SK-N-SH (cell line): ENCODE results near the gene SPACA7. TPM values are rescaled to one million over a fixed set of nuclear protein-coding genes. Genes with fewer than 3 reads are reported as not detected.

Experiments used
- CTCF ChIA-PET: fragments of 300-600, 350-600 bp; formaldehyde crosslinking; extraction: SDS; loops from one replicate; lab custom pipeline; 2021; lab: Yijun Ruan, JAX
- POLR2A ChIA-PET: fragments of 350-600 bp; sonication (Branson Sonifier 250); formaldehyde crosslinking; extraction: SDS; loops from one replicate; lab custom pipeline; 2020; ENCODE audit warnings: antibody characterized with exemption, inconsistent platforms; lab: Yijun Ruan, JAX
- DNase-seq: peaks from one replicate; pipeline ENCODE4 v3.0.0; 2012
- H2AFZ ChIP-seq: fragments of 200-600 bp; sonication (generic); 2 replicates; pipeline ENCODE4 v1.8.1; 2016; ENCODE audit warnings: antibody characterized with exemption, mild to moderate bottlenecking, low read depth
- H3F3A ChIP-seq: fragments of 200-600 bp; sonication (generic); replicated peaks from 2 replicates; pipeline ENCODE3; 2016; ENCODE audit warnings: antibody characterized with exemption, mild to moderate bottlenecking; ENCODE audit not compliant: insufficient read depth
- H3K27ac ChIP-seq, 2 experiments: fragments of 200-500 bp in 1 of 2; fragments of 200-600 bp in 1 of 2; sonication (Bioruptor generic) in 1 of 2; sonication (generic), shearing (Covaris generic) in 1 of 2; 2 replicates each; pipeline versions ENCODE4 v1.5.1 to v1.6.1; 2014 to 2016; ENCODE audit warnings: low read depth in 2 of 2, inconsistent platforms in 1 of 2, low read length in 1 of 2, mild to moderate bottlenecking in 1 of 2, mixed read lengths in 1 of 2
- H3K27me3 ChIP-seq: fragments of 200-600 bp; sonication (generic), shearing (Covaris generic); 2 replicates; pipeline ENCODE4 v1.6.1; 2016; ENCODE audit warnings: mixed run types; ENCODE audit not compliant: insufficient read depth
- H3K36me3 ChIP-seq, 2 experiments: fragments of 200-500 bp in 1 of 2; fragments of 200-600 bp in 1 of 2; sonication (Bioruptor generic) in 1 of 2; sonication (generic) in 1 of 2; replicated peaks in 1 of 2; 2 replicates each; pipeline versions ENCODE3 to v1.5.1; 2014 to 2016; ENCODE audit warnings: low read length in 1 of 2, mild to moderate bottlenecking in 1 of 2; ENCODE audit not compliant: insufficient read depth in 2 of 2, control insufficient read depth in 1 of 2
- H3K4me1 ChIP-seq, 2 experiments: fragments of 200-500 bp in 1 of 2; fragments of 200-600 bp in 1 of 2; sonication (Bioruptor generic) in 1 of 2; sonication (generic), shearing (Covaris generic) in 1 of 2; 2 replicates each; pipeline versions ENCODE4 v1.5.1 to v1.6.1; 2014 to 2016; ENCODE audit warnings: low read depth in 1 of 2, low read length in 1 of 2, mixed run types in 1 of 2; ENCODE audit not compliant: insufficient read depth in 2 of 2, control insufficient read depth in 1 of 2
- H3K4me2 ChIP-seq: fragments of 200-600 bp; sonication (generic), shearing (Covaris generic); 2 replicates; pipeline ENCODE4 v1.6.1; 2017; ENCODE audit warnings: mixed run types
- H3K4me3 ChIP-seq, 2 experiments: fragments of 200-500 bp in 1 of 2; fragments of 200-600 bp in 1 of 2; sonication (Bioruptor generic) in 1 of 2; sonication (generic), shearing (Covaris generic) in 1 of 2; 2 replicates each; pipeline versions ENCODE4 v1.5.1 to v1.8.1; 2014 to 2016; ENCODE audit warnings: low read depth in 2 of 2, inconsistent platforms in 1 of 2, low read length in 1 of 2, mild to moderate bottlenecking in 1 of 2, mixed read lengths in 1 of 2, moderate library complexity in 1 of 2
- H3K79me2 ChIP-seq: fragments of 200-600 bp; sonication (generic); 2 replicates; pipeline ENCODE4 v1.8.1; 2017; ENCODE audit warnings: mild to moderate bottlenecking; ENCODE audit not compliant: insufficient read depth
- H3K9ac ChIP-seq: fragments of 200-600 bp; sonication (generic); 2 replicates; pipeline ENCODE4 v1.6.1; 2017; ENCODE audit warnings: mixed run types
- H3K9me2 ChIP-seq: fragments of 200-600 bp; sonication (generic); 2 replicates; pipeline ENCODE4 v1.6.1; 2017; ENCODE audit warnings: mixed run types
- H3K9me3 ChIP-seq: fragments of 200-600 bp; sonication (generic); 2 replicates; pipeline ENCODE4 v1.6.1; 2017; ENCODE audit warnings: mixed run types, mild to moderate bottlenecking, moderate library complexity
- H4K20me1 ChIP-seq: fragments of 200-600 bp; sonication (generic); 2 replicates; pipeline ENCODE4 v1.6.1; 2017; ENCODE audit warnings: mild to moderate bottlenecking, mixed run types; ENCODE audit not compliant: insufficient read depth
- CHD2 ChIP-seq: fragments of 150-350 bp; IDR thresholded peaks from 2 replicates; pipeline ENCODE4 v1.6.1; 2018; ENCODE audit warnings: low read length; ENCODE audit not compliant: partially characterized antibody
- ELF1 ChIP-seq: IDR thresholded peaks from 2 replicates; pipeline ENCODE4 v1.4.0; 2012
- EP300 ChIP-seq, 2 experiments: IDR thresholded peaks; 2 replicates each; pipeline versions ENCODE4 v1.4.0 to v1.6.1; 2012; ENCODE audit warnings: borderline replicate concordance in 1 of 2, low read depth in 1 of 2, low read length in 1 of 2
- EZH2phosphoT487 ChIP-seq: fragments of 200-600 bp; sonication (generic); IDR thresholded peaks from 2 replicates; pipeline ENCODE4 v1.6.1; 2017; ENCODE audit warnings: low read depth, mixed run types, mild to moderate bottlenecking, antibody characterized with exemption, moderate library complexity, borderline replicate concordance
- FOSL2 ChIP-seq: IDR thresholded peaks from 2 replicates; pipeline ENCODE4 v1.4.0; 2012; ENCODE audit warnings: low read depth, mild to moderate bottlenecking, moderate library complexity, borderline replicate concordance
- FOXM1 ChIP-seq: IDR thresholded peaks from 2 replicates; pipeline ENCODE4 v1.4.0; 2012; ENCODE audit warnings: low read depth, mild to moderate bottlenecking
- GABPA ChIP-seq: IDR thresholded peaks from 2 replicates; pipeline ENCODE4 v1.4.0; 2012; ENCODE audit warnings: low read depth, mild to moderate bottlenecking
- JUND ChIP-seq: IDR thresholded peaks from 2 replicates; pipeline ENCODE4 v1.4.0; 2012
- MAX ChIP-seq: IDR thresholded peaks from 2 replicates; pipeline ENCODE4 v1.4.0; 2012; ENCODE audit warnings: low read depth
- MXI1 ChIP-seq: IDR thresholded peaks from 2 replicates; pipeline ENCODE4 v1.6.1; 2012; ENCODE audit warnings: mild to moderate bottlenecking, low read depth, low read length, improper control_type of control experiment
- NRF1 ChIP-seq: IDR thresholded peaks from 2 replicates; pipeline ENCODE4 v1.6.1; 2012; ENCODE audit warnings: low read depth, mild to moderate bottlenecking, low read length
- RCOR1 ChIP-seq: fragments of 150-350 bp; IDR thresholded peaks from 2 replicates; pipeline ENCODE4 v1.6.1; 2017; ENCODE audit warnings: antibody characterized with exemption, low read length
- RXRA ChIP-seq: IDR thresholded peaks from 2 replicates; pipeline ENCODE4 v1.4.0; 2012; ENCODE audit warnings: low read depth, mild to moderate bottlenecking, borderline replicate concordance
- SIN3A ChIP-seq: IDR thresholded peaks from 2 replicates; pipeline ENCODE4 v1.6.1; 2012; ENCODE audit warnings: low read depth, mild to moderate bottlenecking, low read length, moderate library complexity, borderline replicate concordance
- SMC3 ChIP-seq: IDR thresholded peaks from 2 replicates; pipeline ENCODE4 v1.6.1; 2012; ENCODE audit warnings: low read depth, low read length, improper control_type of control experiment
- TAF1 ChIP-seq: IDR thresholded peaks from 2 replicates; pipeline ENCODE4 v1.6.1; 2012; ENCODE audit warnings: low read depth, mild to moderate bottlenecking, low read length, moderate library complexity, borderline replicate concordance
- WGBS: methylation state at CpG from one replicate; pipeline ENCODE4 v1.1.6; 2017; ENCODE audit warnings: low lambda C conversion rate; 5-methylcytosine and 5-hydroxymethylcytosine counted together
- polyA plus RNA-seq, 3 experiments: library from polyadenylated mRNA; depleted of rRNA; stranded (reverse); fragments of >200 nt; gene quantifications; 2 replicates each; pipeline ENCODE4 v1.2.3, GENCODE V29; 2012
- TF ChIP-seq, protein P1 (sequence below): fragments of 150-350 bp; IDR thresholded peaks from 2 replicates; pipeline ENCODE4 v1.6.1; 2016; ENCODE audit warnings: mild to moderate bottlenecking, low read depth, low read length
- TF ChIP-seq, protein P2 (sequence below): fragments of 150-350 bp; IDR thresholded peaks from 2 replicates; pipeline ENCODE4 v1.6.1; 2017; ENCODE audit warnings: antibody characterized with exemption, low read length, low read depth, borderline replicate concordance
- TF ChIP-seq, protein P3 (sequence below): IDR thresholded peaks from 2 replicates; pipeline ENCODE4; 2012
- TF ChIP-seq, protein P4 (sequence below): IDR thresholded peaks from 2 replicates; pipeline ENCODE4 v1.6.1; 2012; ENCODE audit warnings: mild to moderate bottlenecking, low read depth, low read length, moderate library complexity
- TF ChIP-seq, protein P5 (sequence below): IDR thresholded peaks from 2 replicates; pipeline ENCODE4 v1.4.0; 2012; ENCODE audit warnings: low read depth, borderline replicate concordance

Gene SPACA7
- polyA plus RNA-seq, 1 of the 3 experiments (the other 2 are of a cell fraction): not detected

DNA sequence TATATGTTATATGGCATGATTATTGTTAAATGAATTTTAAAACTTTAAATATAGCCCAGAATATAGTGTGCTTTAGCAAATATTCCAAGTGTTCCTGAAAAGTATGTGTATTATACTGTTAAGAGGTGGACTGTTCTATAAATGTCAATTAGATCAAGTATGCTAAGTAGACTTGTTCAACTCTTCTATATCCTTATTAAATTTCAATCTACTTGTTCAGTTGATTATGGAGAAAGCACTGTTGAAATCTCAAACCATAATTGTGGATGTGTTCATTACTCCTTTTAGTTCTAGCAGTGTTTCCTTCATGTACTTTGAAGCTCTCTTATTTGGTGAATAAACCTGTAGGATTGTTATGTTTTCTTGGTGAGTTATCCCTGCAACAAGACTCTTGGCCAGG lies 52.5 kb downstream of the SPACA7 start (continued):
- TF ChIP-seq, protein P1, sequence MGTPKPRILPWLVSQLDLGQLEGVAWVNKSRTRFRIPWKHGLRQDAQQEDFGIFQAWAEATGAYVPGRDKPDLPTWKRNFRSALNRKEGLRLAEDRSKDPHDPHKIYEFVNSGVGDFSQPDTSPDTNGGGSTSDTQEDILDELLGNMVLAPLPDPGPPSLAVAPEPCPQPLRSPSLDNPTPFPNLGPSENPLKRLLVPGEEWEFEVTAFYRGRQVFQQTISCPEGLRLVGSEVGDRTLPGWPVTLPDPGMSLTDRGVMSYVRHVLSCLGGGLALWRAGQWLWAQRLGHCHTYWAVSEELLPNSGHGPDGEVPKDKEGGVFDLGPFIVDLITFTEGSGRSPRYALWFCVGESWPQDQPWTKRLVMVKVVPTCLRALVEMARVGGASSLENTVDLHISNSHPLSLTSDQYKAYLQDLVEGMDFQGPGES: no peak
- TF ChIP-seq SMC3 (no peak), JUND (no peak), EP300 (IDR thresholded peaks at IDR 0.05; ENCODE audit: borderline replicate concordance in 1 of 2, low read depth in 1 of 2, low read length in 1 of 2) (no peak)
- TF ChIP-seq, protein P2, sequence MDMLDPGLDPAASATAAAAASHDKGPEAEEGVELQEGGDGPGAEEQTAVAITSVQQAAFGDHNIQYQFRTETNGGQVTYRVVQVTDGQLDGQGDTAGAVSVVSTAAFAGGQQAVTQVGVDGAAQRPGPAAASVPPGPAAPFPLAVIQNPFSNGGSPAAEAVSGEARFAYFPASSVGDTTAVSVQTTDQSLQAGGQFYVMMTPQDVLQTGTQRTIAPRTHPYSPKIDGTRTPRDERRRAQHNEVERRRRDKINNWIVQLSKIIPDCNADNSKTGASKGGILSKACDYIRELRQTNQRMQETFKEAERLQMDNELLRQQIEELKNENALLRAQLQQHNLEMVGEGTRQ: no peak

DNA sequence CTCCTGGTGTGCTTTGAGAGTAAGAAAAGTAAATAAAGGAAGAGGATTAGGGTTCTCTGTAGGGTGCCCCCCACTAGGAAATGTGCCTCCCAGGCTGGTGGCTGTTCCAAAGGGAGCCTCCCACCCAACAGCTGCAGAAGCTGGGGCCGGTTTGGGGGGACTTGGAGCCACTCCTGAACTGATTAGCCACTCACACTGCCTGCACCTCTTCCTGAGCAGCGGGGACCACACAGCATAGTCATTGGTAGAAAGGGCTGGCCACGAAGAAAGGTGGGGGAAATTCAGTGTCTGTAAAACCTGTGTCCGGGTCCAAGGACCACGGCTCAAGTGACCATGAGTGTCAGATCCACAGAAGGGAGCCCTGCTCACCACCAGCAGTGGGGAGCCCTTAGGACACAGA lies 55.6 kb downstream of the SPACA7 start:
- H3K4me2 ChIP-seq: no peak overlapping the region
- no peak overlapping the region for H3K4me3 ChIP-seq
- no peak overlapping the region for H3K9ac ChIP-seq
- H3K9me2 ChIP-seq: no peaks in the 10 kb centered on the region
- H4K20me1 ChIP-seq: no peaks in the 10 kb centered on the region
- no peaks in the 10 kb centered on the region for H3K27me3 ChIP-seq
- no peaks in the 10 kb centered on the region for H3K79me2 ChIP-seq
- peaks cover 9% of the 10 kb centered on the region; the same call in 1 of the 2 replicates for H3K9me3 ChIP-seq
- H2AFZ ChIP-seq: no peak overlapping the region
- no peak for DNase-seq
- no peaks in the 10 kb centered on the region for H3K4me1 ChIP-seq
- H3F3A ChIP-seq: no peaks in the 10 kb centered on the region
- H3K36me3 ChIP-seq: no peaks in the 10 kb centered on the region
- no peak overlapping the region for H3K27ac ChIP-seq
- 1% methylated on average over 5 of the region's 5 CpGs for WGBS
- ChIA-PET CTCF (interaction anchor here (4.2 kb wide), 1 partner anchor 12 kb away, joined by 20 read pairs; no protein-coding TSS in a partner anchor), POLR2A (no interaction called here)
- TF ChIP-seq SIN3A (no peak), ELF1 (no peak), FOXM1 (no peak), RCOR1 (no peak), MAX (no peak), FOSL2 (no peak), EZH2phosphoT487 (no peak), GABPA (no peak), TAF1 (no peak), RXRA (no peak), CHD2 (no peak), MXI1 (no peak), NRF1 (no peak)
- TF ChIP-seq, protein P3, sequence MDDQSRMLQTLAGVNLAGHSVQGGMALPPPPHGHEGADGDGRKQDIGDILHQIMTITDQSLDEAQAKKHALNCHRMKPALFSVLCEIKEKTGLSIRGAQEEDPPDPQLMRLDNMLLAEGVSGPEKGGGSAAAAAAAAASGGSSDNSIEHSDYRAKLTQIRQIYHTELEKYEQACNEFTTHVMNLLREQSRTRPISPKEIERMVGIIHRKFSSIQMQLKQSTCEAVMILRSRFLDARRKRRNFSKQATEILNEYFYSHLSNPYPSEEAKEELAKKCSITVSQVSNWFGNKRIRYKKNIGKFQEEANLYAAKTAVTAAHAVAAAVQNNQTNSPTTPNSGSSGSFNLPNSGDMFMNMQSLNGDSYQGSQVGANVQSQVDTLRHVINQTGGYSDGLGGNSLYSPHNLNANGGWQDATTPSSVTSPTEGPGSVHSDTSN: no peak
- TF ChIP-seq, protein P4, sequence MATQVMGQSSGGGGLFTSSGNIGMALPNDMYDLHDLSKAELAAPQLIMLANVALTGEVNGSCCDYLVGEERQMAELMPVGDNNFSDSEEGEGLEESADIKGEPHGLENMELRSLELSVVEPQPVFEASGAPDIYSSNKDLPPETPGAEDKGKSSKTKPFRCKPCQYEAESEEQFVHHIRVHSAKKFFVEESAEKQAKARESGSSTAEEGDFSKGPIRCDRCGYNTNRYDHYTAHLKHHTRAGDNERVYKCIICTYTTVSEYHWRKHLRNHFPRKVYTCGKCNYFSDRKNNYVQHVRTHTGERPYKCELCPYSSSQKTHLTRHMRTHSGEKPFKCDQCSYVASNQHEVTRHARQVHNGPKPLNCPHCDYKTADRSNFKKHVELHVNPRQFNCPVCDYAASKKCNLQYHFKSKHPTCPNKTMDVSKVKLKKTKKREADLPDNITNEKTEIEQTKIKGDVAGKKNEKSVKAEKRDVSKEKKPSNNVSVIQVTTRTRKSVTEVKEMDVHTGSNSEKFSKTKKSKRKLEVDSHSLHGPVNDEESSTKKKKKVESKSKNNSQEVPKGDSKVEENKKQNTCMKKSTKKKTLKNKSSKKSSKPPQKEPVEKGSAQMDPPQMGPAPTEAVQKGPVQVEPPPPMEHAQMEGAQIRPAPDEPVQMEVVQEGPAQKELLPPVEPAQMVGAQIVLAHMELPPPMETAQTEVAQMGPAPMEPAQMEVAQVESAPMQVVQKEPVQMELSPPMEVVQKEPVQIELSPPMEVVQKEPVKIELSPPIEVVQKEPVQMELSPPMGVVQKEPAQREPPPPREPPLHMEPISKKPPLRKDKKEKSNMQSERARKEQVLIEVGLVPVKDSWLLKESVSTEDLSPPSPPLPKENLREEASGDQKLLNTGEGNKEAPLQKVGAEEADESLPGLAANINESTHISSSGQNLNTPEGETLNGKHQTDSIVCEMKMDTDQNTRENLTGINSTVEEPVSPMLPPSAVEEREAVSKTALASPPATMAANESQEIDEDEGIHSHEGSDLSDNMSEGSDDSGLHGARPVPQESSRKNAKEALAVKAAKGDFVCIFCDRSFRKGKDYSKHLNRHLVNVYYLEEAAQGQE: no peak
- TF ChIP-seq, protein P1: no peak
- TF ChIP-seq, protein P5, sequence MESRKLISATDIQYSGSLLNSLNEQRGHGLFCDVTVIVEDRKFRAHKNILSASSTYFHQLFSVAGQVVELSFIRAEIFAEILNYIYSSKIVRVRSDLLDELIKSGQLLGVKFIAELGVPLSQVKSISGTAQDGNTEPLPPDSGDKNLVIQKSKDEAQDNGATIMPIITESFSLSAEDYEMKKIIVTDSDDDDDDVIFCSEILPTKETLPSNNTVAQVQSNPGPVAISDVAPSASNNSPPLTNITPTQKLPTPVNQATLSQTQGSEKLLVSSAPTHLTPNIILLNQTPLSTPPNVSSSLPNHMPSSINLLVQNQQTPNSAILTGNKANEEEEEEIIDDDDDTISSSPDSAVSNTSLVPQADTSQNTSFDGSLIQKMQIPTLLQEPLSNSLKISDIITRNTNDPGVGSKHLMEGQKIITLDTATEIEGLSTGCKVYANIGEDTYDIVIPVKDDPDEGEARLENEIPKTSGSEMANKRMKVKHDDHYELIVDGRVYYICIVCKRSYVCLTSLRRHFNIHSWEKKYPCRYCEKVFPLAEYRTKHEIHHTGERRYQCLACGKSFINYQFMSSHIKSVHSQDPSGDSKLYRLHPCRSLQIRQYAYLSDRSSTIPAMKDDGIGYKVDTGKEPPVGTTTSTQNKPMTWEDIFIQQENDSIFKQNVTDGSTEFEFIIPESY: no peak
